Keratinocyte (primary cell): ENCODE measurements around the gene METTL8.

Source experiments
- CTCF ChIP-seq, 3 experiments: IDR thresholded peaks in 1 of 3; conservative IDR thresholded peaks in 1 of 3; optimal IDR thresholded peaks in 1 of 3; 2 replicates in 2 of 3; 3 replicates in 1 of 3; pipeline versions ENCODE3 to v1.5.1; 2011; ENCODE audit warnings: low read length in 3 of 3, mild to moderate bottlenecking in 3 of 3, moderate library complexity in 2 of 3, control low read depth in 1 of 3, inconsistent platforms in 1 of 3; ENCODE audit not compliant: insufficient read depth in 2 of 3; ENCODE audit errors: extremely low read depth in 1 of 3
- EZH2 ChIP-seq: IDR thresholded peaks from one replicate; pipeline ENCODE4 v1.6.1; 2012; ENCODE audit warnings: inconsistent platforms, mild to moderate bottlenecking, low read length, moderate library complexity

- no peak for TF ChIP-seq CTCF (optimal IDR thresholded peaks at IDR 0.05 in 1 of 3, IDR thresholded peaks at IDR 0.05 in 1 of 3, conservative IDR thresholded peaks at IDR 0.05 in 1 of 3; ENCODE audit: extremely low read depth in 1 of 3, insufficient read depth in 2 of 3, low read length in 3 of 3)
- TF ChIP-seq EZH2: no peak
Measured at GRCh38 chr2:171367692-171368091, 66.1 kb downstream of the METTL8 start.
